ENCODE results near the gene MMD2.

MMD2 gene

DNA sequence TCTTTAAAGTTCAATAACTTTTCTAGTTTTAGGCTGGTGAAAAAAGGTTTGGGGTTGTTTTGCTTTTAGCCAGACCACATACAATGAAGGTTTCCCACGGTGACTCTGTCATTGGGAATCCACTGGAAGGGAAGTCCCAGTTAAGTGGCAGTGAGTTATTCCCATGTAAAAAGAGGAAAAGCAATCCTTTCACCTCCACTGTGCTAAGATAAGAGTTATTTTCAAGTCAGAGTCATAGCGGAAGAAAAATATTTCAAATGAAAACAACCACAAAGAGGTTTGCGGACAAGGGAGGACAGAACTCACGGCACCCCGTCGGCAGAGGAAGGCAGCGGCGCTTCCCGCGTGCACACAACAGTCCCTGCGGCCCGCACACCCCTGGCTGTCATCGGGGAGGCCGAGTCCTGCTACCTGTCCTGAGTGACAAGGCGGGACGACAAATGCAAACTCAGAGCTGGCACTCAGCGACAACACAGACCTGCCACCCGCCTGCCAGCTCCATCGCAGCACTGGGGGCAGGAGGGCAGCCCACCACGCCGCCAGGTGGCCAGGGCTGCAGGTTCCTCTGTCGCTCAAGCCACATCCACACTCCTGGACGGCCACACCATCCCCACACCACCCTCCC, 87.8 kb downstream of the MMD2 start:
- H3K27ac ChIP-seq (ENCODE audit: low read depth, low read length, poor library complexity, severe bottlenecking) = no peak overlapping the region
- no peak overlapping the region for H2AFZ ChIP-seq (ENCODE audit: low read length)
- no peaks in the 10 kb centered on the region for H3F3A ChIP-seq (ENCODE audit: insufficient read depth, low read length)
- no peaks in the 10 kb centered on the region for H3K27me3 ChIP-seq (ENCODE audit: insufficient read depth, low read length)
- no peak overlapping the region for H3K4me3 ChIP-seq (ENCODE audit: low read depth, low read length, poor library complexity, severe bottlenecking)
- no peaks in the 10 kb centered on the region for H3K9me2 ChIP-seq (ENCODE audit: low read depth, low read length)
- TF ChIP-seq, protein P1, sequence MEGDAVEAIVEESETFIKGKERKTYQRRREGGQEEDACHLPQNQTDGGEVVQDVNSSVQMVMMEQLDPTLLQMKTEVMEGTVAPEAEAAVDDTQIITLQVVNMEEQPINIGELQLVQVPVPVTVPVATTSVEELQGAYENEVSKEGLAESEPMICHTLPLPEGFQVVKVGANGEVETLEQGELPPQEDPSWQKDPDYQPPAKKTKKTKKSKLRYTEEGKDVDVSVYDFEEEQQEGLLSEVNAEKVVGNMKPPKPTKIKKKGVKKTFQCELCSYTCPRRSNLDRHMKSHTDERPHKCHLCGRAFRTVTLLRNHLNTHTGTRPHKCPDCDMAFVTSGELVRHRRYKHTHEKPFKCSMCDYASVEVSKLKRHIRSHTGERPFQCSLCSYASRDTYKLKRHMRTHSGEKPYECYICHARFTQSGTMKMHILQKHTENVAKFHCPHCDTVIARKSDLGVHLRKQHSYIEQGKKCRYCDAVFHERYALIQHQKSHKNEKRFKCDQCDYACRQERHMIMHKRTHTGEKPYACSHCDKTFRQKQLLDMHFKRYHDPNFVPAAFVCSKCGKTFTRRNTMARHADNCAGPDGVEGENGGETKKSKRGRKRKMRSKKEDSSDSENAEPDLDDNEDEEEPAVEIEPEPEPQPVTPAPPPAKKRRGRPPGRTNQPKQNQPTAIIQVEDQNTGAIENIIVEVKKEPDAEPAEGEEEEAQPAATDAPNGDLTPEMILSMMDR (IDR thresholded peaks at IDR 0.05; ENCODE audit: low read length) = no peak
- no peak for TF ChIP-seq EZH2 (IDR thresholded peaks at IDR 0.05; ENCODE audit: borderline replicate concordance, low read length)
- no peak overlapping the region for H3K9ac ChIP-seq (ENCODE audit: low read length)
- H4K20me1 ChIP-seq (ENCODE audit: insufficient read depth, low read length) = no peaks in the 10 kb centered on the region
- no peaks in the 10 kb centered on the region for H3K4me1 ChIP-seq (ENCODE audit: insufficient read depth, low read length, severe bottlenecking)
- no peaks in the 10 kb centered on the region for H3K9me3 ChIP-seq (ENCODE audit: low read length)
- H3K4me2 ChIP-seq (ENCODE audit: low read length) = no peak overlapping the region
- H3K36me3 ChIP-seq (ENCODE audit: insufficient read depth, low read length) = no peaks in the 10 kb centered on the region
- H3K79me2 ChIP-seq (ENCODE audit: insufficient read depth, low read length) = no peaks in the 10 kb centered on the region

DNA sequence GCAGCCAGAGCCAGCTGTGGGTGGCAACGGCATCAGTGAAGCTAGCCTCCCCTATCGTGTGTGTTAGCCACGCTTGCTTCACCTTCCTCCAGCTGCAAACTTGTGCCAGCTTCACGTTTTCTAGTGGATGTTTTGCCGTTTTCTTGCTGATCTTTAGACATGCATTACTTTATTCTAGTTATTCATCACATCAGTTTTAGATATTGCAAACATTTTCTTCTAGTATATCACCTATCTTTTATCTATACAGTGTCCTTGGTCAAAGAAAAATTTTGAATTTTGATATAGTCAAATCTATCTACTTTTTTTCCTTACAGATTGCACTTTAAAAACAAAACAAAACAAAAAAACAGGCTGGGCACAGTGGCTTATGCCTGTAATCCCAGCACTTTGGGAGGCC, 90.5 kb downstream of the MMD2 start:
- H2AFZ ChIP-seq (ENCODE audit: low read length) = no peak overlapping the region
- no peaks in the 10 kb centered on the region for H3K36me3 ChIP-seq (ENCODE audit: insufficient read depth, low read length)
- no peaks in the 10 kb centered on the region for H3K9me3 ChIP-seq (ENCODE audit: low read length)
- H3K4me3 ChIP-seq (ENCODE audit: low read depth, low read length, poor library complexity, severe bottlenecking) = no peak overlapping the region
- no peaks in the 10 kb centered on the region for H4K20me1 ChIP-seq (ENCODE audit: insufficient read depth, low read length)
- H3K4me2 ChIP-seq (ENCODE audit: low read length) = no peak overlapping the region
- H3K27me3 ChIP-seq (ENCODE audit: insufficient read depth, low read length) = no peaks in the 10 kb centered on the region; the same call in 1 of the 2 replicates
- no peaks in the 10 kb centered on the region for H3K79me2 ChIP-seq (ENCODE audit: insufficient read depth, low read length)
- H3K27ac ChIP-seq (ENCODE audit: low read depth, low read length, poor library complexity, severe bottlenecking) = no peak overlapping the region
- no peaks in the 10 kb centered on the region for H3K9me2 ChIP-seq (ENCODE audit: low read depth, low read length)
- H3K9ac ChIP-seq (ENCODE audit: low read length) = no peak overlapping the region
- H3F3A ChIP-seq (ENCODE audit: insufficient read depth, low read length) = no peaks in the 10 kb centered on the region
- TF ChIP-seq, protein P1 (IDR thresholded peaks at IDR 0.05; ENCODE audit: low read length) = no peak
- TF ChIP-seq EZH2 (IDR thresholded peaks at IDR 0.05; ENCODE audit: borderline replicate concordance, low read length) = no peak
- no peaks in the 10 kb centered on the region for H3K4me1 ChIP-seq (ENCODE audit: insufficient read depth, low read length, severe bottlenecking)

DNA sequence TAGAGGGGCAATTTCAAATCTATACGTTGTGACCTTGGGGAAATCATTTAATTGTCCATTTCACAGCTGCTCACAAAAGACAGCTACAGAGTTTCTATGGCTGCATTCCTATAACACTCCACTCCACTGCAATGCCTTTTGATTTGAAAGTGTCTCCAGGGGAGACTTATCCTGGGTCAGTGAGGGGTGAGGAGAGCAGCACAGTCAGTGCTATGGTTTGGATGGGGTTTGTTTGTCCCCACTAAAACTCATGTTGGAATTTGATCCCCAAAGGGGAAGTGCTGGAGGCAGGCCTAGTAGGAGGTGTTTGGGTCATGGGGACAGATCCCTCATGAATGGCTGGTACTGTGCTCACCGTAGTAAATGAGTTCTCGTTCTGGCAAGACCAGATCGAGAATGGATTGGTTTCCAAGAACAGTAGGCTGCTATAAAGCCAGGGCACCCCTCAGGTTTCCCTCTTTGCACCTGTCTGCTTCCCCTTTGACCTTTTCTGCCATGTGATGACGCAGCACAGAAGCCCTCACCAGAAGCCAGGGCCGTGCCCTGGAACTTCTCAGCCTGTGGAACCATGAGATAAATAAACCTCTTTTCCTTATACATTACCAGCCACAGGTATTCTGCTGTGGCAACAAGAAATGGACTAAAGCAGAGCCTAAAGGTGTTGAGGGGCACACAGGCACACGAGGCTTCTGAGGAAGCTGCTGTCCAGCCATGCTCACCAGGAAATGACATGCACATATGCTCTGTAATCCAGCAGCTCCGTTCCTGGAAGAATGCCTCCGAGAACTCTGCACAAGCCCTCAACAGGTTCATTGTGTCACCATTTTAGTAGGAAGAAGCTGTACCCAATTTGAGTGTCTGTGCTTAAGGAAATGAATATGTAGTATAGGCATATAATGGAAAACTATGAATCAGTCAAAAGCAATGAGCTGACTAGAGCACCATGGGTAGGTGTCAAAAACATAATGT, 92.2 kb downstream of the MMD2 start:
- H4K20me1 ChIP-seq (ENCODE audit: insufficient read depth, low read length) = no peaks in the 10 kb centered on the region
- H3K36me3 ChIP-seq (ENCODE audit: insufficient read depth, low read length) = no peaks in the 10 kb centered on the region
- no peak overlapping the region for H3K4me2 ChIP-seq (ENCODE audit: low read length)
- peaks cover 4% of the 10 kb centered on the region; the same call in 1 of the 2 replicates for H3K27me3 ChIP-seq (ENCODE audit: insufficient read depth, low read length)
- no peak overlapping the region for H3K4me3 ChIP-seq (ENCODE audit: low read depth, low read length, poor library complexity, severe bottlenecking)
- H3K27ac ChIP-seq (ENCODE audit: low read depth, low read length, poor library complexity, severe bottlenecking) = no peak overlapping the region
- H3K9ac ChIP-seq (ENCODE audit: low read length) = no peak overlapping the region
- H3K9me2 ChIP-seq (ENCODE audit: low read depth, low read length) = no peaks in the 10 kb centered on the region
- H2AFZ ChIP-seq (ENCODE audit: low read length) = no peak overlapping the region
- no peaks in the 10 kb centered on the region for H3K4me1 ChIP-seq (ENCODE audit: insufficient read depth, low read length, severe bottlenecking)
- no peaks in the 10 kb centered on the region for H3K9me3 ChIP-seq (ENCODE audit: low read length)
- TF ChIP-seq, protein P1 (IDR thresholded peaks at IDR 0.05; ENCODE audit: low read length) = no peak
- TF ChIP-seq EZH2 (IDR thresholded peaks at IDR 0.05; ENCODE audit: borderline replicate concordance, low read length) = no peak
- H3K79me2 ChIP-seq (ENCODE audit: insufficient read depth, low read length) = no peaks in the 10 kb centered on the region
- no peaks in the 10 kb centered on the region for H3F3A ChIP-seq (ENCODE audit: insufficient read depth, low read length)
